SK-N-MC (cell line): ENCODE data around the gene VASH1.

ENCODE experiments used
- EZH2 ChIP-seq: fragments of 200-600 bp; sonication (generic); IDR thresholded peaks from one replicate; pipeline ENCODE4 v1.6.1; 2017; ENCODE audit warnings: antibody characterized with exemption
- POLR2AphosphoS5 ChIP-seq: IDR thresholded peaks from 2 replicates; pipeline ENCODE4 v1.6.1; 2012; ENCODE audit warnings: mild to moderate bottlenecking, low read depth, low read length, borderline replicate concordance

DNA sequence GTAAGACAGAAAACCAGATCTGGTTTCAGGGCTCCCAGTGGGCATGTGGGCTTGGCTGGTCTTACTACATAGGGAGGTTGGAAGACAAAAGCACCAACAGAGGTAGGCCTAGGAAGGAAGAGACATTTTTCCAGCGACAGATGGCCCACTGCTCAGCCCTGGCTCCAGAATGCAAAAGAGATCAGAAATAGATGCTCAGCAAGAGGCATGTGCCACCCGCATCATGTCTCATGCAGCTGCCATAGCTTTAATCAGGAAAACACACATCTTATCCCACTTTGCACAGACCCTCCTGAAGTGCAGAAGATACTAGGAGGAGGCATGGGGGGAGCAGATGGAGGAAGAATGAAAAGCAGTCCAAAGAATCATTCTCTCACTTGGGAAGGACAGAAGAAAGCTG is 25.3 kb downstream of the VASH1 start:
- no peak for TF ChIP-seq EZH2
- no peak for TF ChIP-seq POLR2AphosphoS5
